Smooth muscle cell (in vitro differentiated cells): Measurements from ENCODE around the gene KRTAP10-7. TPM values are rescaled to one million over a fixed set of nuclear protein-coding genes. Genes with fewer than 3 reads are reported as not detected.
"Not testable (repeated sequence)": the region's sequence is repeated elsewhere in the genome, so short reads cannot be mapped to it uniquely, and the experiment has no call there.

Experiments
- DNase-seq: peaks from one replicate; lab custom pipeline; 2025; ENCODE audit not compliant: unreplicated experiment; lab: John Stamatoyannopoulos, UW
- H2AFZ ChIP-seq: fragments of 200-600 bp; sonication (generic); 2 replicates; pipeline ENCODE4 v1.6.0; 2016; ENCODE audit warnings: antibody characterized with exemption, low read depth, mild to moderate bottlenecking
- H3F3A ChIP-seq: fragments of 200-600 bp; sonication (generic); 2 replicates; pipeline ENCODE4 v1.6.0; 2017; ENCODE audit warnings: antibody characterized with exemption, low read depth
- H3K27ac ChIP-seq: fragments of 200-600 bp; sonication (generic); 2 replicates; pipeline ENCODE4 v1.5.1; 2016; ENCODE audit warnings: low read depth, mild to moderate bottlenecking
- H3K27me3 ChIP-seq: fragments of 200-600 bp; sonication (generic); 2 replicates; pipeline ENCODE4 v1.6.1; 2016; ENCODE audit warnings: low read depth, mild to moderate bottlenecking
- H3K36me3 ChIP-seq: fragments of 200-600 bp; sonication (generic); 2 replicates; pipeline ENCODE4 v1.5.1; 2016; ENCODE audit warnings: low read depth
- H3K4me1 ChIP-seq: fragments of 200-600 bp; sonication (generic); 2 replicates; pipeline ENCODE4 v1.5.1; 2016; ENCODE audit warnings: low read depth
- H3K4me2 ChIP-seq: fragments of 200-600 bp; sonication (generic); 2 replicates; pipeline ENCODE4 v1.6.0; 2016; ENCODE audit warnings: mild to moderate bottlenecking
- H3K4me3 ChIP-seq: fragments of 200-600 bp; sonication (generic); 2 replicates; pipeline ENCODE4 v1.5.1; 2016; ENCODE audit warnings: mild to moderate bottlenecking
- H3K79me2 ChIP-seq: fragments of 200-600 bp; sonication (generic); 2 replicates; pipeline ENCODE4 v1.6.0; 2016; ENCODE audit warnings: low read depth, mild to moderate bottlenecking
- H3K9ac ChIP-seq: fragments of 200-600 bp; sonication (generic); 2 replicates; pipeline ENCODE4 v1.6.0; 2016; ENCODE audit warnings: low read depth
- H3K9me3 ChIP-seq: fragments of 200-600 bp; sonication (generic); replicated peaks from 2 replicates; pipeline ENCODE4 v1.5.1; 2016; ENCODE audit warnings: low read depth
- H4K20me1 ChIP-seq: fragments of 200-600 bp; sonication (generic); 2 replicates; pipeline ENCODE4 v1.6.0; 2016; ENCODE audit warnings: low read depth
- WGBS: methylation state at CpG from one replicate; pipeline ENCODE4 v1.1.7; 2016; ENCODE audit warnings: low lambda C conversion rate; 5-methylcytosine and 5-hydroxymethylcytosine counted together
- polyA plus RNA-seq: library from polyadenylated mRNA; unstranded; fragments of >200 nt; fragmentation: Nextera tagmentation; extraction: Ambion mirVana; gene quantifications from 2 replicates; pipeline ENCODE4 v1.2.1, GENCODE V29; 2016
- total RNA-seq: library from RNA; depleted of rRNA; stranded (reverse); fragments of >200 nt; gene quantifications from 2 replicates; pipeline ENCODE4 v1.2.3, GENCODE V29; 2014
- TF ChIP-seq, protein P1 (sequence below): fragments of 200-600 bp; sonication (generic); IDR thresholded peaks from 2 replicates; pipeline ENCODE4 v1.5.1; 2017; ENCODE audit warnings: borderline replicate concordance, mild to moderate bottlenecking, antibody characterized with exemption; ENCODE audit not compliant: insufficient read depth, poor library complexity, severe bottlenecking

The KRTAP10-7 gene
- total and polyA plus RNA-seq, 2 experiments from 2014 or later, result not detected

GRCh38 chr21:44627831-44628233, 27.4 kb downstream of the KRTAP10-7 start:
- not testable (repeated sequence) for H3K4me1 ChIP-seq, H2AFZ ChIP-seq, H3K79me2 ChIP-seq, H3K9me3 ChIP-seq, H3K4me2 ChIP-seq, H4K20me1 ChIP-seq, H3K27me3 ChIP-seq, H3F3A ChIP-seq, DNase-seq, H3K27ac ChIP-seq, H3K4me3 ChIP-seq, H3K9ac ChIP-seq, H3K36me3 ChIP-seq
- 78% methylated on average over 8 of the region's 15 CpGs for WGBS

GRCh38 chr21:44628707-44629391, 28.5 kb downstream of the KRTAP10-7 start:
- Histone ChIP-seq H3K4me1 (no peaks in the 10 kb centered on the region), H3K9ac (no peak overlapping the region), H3K27ac (no peak overlapping the region), H3K4me2 (no peak overlapping the region), H4K20me1 (no peaks in the 10 kb centered on the region), H3K79me2 (no peaks in the 10 kb centered on the region), H2AFZ (no peak overlapping the region), H3K27me3 (no peaks in the 10 kb centered on the region), H3K4me3 (no peak overlapping the region), H3K9me3 (no peaks in the 10 kb centered on the region), H3K36me3 (no peaks in the 10 kb centered on the region), H3F3A (no peaks in the 10 kb centered on the region)
- WGBS, result 74% methylated on average over 15 of the region's 18 CpGs
- TF ChIP-seq, protein P1, sequence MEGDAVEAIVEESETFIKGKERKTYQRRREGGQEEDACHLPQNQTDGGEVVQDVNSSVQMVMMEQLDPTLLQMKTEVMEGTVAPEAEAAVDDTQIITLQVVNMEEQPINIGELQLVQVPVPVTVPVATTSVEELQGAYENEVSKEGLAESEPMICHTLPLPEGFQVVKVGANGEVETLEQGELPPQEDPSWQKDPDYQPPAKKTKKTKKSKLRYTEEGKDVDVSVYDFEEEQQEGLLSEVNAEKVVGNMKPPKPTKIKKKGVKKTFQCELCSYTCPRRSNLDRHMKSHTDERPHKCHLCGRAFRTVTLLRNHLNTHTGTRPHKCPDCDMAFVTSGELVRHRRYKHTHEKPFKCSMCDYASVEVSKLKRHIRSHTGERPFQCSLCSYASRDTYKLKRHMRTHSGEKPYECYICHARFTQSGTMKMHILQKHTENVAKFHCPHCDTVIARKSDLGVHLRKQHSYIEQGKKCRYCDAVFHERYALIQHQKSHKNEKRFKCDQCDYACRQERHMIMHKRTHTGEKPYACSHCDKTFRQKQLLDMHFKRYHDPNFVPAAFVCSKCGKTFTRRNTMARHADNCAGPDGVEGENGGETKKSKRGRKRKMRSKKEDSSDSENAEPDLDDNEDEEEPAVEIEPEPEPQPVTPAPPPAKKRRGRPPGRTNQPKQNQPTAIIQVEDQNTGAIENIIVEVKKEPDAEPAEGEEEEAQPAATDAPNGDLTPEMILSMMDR, result no peak
- no peak for DNase-seq

GRCh38 chr21:44630440-44630839, 30.0 kb downstream of the KRTAP10-7 start:
- H3K36me3 ChIP-seq, result no peaks in the 10 kb centered on the region

DNA sequence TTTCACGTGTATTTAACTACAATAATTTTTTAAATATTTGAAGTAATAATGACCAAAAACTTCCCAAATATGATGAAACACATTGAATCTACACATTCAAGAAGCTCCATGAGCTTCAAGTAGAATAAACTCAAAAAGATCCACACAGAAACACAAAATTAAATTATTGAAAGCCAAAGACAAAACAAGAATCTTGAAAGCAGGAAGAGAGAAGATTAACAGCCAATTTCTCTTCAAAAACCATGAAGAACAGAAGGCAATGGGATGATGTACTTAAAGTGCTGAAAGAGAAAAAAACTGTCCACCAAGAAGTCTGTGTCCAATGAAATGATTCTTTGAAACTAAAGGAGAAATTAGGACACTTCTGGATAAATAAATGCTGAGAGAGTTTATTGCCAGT, 31.7 kb downstream of the KRTAP10-7 start:
- no peak overlapping the region for H2AFZ ChIP-seq
- H3K9me3 ChIP-seq, result no peaks in the 10 kb centered on the region
- no peaks in the 10 kb centered on the region for H3K36me3 ChIP-seq
- no peak overlapping the region for H3K27ac ChIP-seq
- no peaks in the 10 kb centered on the region for H3K4me1 ChIP-seq
- DNase-seq, result no peak
- no peak overlapping the region for H3K4me3 ChIP-seq
- no peaks in the 10 kb centered on the region for H3K27me3 ChIP-seq
- no peak overlapping the region for H3K4me2 ChIP-seq
- no peaks in the 10 kb centered on the region for H4K20me1 ChIP-seq
- WGBS, result 96% methylated on average over 1 of the region's 1 CpG
- no peaks in the 10 kb centered on the region for H3F3A ChIP-seq
- no peaks in the 10 kb centered on the region for H3K79me2 ChIP-seq
- H3K9ac ChIP-seq, result no peak overlapping the region
- TF ChIP-seq, protein P1, result no peak

More at GRCh38 chr21:44630440-44630839, 30.0 kb downstream of the KRTAP10-7 start:
- no peak overlapping the region for H3K27ac ChIP-seq
- H3K79me2 ChIP-seq, result no peaks in the 10 kb centered on the region
- H3K4me2 ChIP-seq, result no peak overlapping the region
- 60% methylated on average over 1 of the region's 2 CpGs for WGBS
- no peaks in the 10 kb centered on the region for H3K27me3 ChIP-seq
- H3F3A ChIP-seq, result no peaks in the 10 kb centered on the region
- H3K4me3 ChIP-seq, result no peak overlapping the region
- H4K20me1 ChIP-seq, result no peaks in the 10 kb centered on the region
- no peaks in the 10 kb centered on the region for H3K9me3 ChIP-seq
- H3K4me1 ChIP-seq, result no peaks in the 10 kb centered on the region
- TF ChIP-seq, protein P1, result no peak
- no peak overlapping the region for H3K9ac ChIP-seq
- no peak for DNase-seq
- H2AFZ ChIP-seq, result no peak overlapping the region
